ENCODE results near the gene LBP.
A peak's percentile ranks its signal among the peaks of the same experiment; 100 is the strongest.

DNA sequence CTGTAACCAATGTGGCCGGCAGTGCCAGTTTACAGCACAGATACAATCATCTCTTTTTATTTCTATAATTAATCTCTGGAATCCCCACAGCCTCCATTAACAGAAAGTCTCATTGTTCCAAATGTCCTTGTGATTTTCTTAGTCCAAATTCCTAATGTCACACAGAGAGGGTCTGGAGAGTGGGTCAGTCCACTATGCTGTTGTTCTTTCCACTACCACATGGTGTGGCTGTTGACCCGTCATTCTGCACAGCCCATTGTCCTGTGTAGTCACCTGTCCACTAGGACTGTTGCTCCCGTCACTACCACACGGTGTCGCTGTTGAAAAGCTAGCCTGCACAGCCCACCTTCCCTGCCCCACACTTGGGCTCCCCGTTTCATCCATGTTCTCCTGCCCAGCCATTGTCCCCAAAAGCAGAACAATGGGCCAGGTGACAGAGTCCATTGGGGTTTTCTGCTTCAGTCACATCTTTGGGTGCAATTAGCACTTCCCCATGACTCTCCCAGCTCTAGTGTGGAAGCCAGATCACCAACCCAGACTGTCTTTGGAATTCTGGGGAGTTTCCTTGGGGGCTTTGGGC is 8.6 kb upstream of the LBP start:
- TF ChIP-seq, protein P1, sequence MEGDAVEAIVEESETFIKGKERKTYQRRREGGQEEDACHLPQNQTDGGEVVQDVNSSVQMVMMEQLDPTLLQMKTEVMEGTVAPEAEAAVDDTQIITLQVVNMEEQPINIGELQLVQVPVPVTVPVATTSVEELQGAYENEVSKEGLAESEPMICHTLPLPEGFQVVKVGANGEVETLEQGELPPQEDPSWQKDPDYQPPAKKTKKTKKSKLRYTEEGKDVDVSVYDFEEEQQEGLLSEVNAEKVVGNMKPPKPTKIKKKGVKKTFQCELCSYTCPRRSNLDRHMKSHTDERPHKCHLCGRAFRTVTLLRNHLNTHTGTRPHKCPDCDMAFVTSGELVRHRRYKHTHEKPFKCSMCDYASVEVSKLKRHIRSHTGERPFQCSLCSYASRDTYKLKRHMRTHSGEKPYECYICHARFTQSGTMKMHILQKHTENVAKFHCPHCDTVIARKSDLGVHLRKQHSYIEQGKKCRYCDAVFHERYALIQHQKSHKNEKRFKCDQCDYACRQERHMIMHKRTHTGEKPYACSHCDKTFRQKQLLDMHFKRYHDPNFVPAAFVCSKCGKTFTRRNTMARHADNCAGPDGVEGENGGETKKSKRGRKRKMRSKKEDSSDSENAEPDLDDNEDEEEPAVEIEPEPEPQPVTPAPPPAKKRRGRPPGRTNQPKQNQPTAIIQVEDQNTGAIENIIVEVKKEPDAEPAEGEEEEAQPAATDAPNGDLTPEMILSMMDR (IDR thresholded peaks at IDR 0.05): peak; percentile 72
- TF ChIP-seq POLR2AphosphoS5 (IDR thresholded peaks at IDR 0.05; ENCODE audit: low read depth, low read length) (no peak), TCF7L2 (IDR thresholded peaks at IDR 0.05; ENCODE audit: low read depth, low read length) (no peak), SIN3A (IDR thresholded peaks at IDR 0.05; ENCODE audit: borderline replicate concordance, insufficient read depth, low read depth, low read length) (no peak)
- TF ChIP-seq, protein P2, sequence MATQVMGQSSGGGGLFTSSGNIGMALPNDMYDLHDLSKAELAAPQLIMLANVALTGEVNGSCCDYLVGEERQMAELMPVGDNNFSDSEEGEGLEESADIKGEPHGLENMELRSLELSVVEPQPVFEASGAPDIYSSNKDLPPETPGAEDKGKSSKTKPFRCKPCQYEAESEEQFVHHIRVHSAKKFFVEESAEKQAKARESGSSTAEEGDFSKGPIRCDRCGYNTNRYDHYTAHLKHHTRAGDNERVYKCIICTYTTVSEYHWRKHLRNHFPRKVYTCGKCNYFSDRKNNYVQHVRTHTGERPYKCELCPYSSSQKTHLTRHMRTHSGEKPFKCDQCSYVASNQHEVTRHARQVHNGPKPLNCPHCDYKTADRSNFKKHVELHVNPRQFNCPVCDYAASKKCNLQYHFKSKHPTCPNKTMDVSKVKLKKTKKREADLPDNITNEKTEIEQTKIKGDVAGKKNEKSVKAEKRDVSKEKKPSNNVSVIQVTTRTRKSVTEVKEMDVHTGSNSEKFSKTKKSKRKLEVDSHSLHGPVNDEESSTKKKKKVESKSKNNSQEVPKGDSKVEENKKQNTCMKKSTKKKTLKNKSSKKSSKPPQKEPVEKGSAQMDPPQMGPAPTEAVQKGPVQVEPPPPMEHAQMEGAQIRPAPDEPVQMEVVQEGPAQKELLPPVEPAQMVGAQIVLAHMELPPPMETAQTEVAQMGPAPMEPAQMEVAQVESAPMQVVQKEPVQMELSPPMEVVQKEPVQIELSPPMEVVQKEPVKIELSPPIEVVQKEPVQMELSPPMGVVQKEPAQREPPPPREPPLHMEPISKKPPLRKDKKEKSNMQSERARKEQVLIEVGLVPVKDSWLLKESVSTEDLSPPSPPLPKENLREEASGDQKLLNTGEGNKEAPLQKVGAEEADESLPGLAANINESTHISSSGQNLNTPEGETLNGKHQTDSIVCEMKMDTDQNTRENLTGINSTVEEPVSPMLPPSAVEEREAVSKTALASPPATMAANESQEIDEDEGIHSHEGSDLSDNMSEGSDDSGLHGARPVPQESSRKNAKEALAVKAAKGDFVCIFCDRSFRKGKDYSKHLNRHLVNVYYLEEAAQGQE (IDR thresholded peaks at IDR 0.05; ENCODE audit: insufficient read depth in 1 of 2, low read depth in 2 of 2, low read length in 1 of 2): no peak
